ENCODE data around the gene COMT.

GRCh38 chr22:19983741-19984140 is 42.2 kb downstream of the COMT start:
- TF ChIP-seq, protein P1, sequence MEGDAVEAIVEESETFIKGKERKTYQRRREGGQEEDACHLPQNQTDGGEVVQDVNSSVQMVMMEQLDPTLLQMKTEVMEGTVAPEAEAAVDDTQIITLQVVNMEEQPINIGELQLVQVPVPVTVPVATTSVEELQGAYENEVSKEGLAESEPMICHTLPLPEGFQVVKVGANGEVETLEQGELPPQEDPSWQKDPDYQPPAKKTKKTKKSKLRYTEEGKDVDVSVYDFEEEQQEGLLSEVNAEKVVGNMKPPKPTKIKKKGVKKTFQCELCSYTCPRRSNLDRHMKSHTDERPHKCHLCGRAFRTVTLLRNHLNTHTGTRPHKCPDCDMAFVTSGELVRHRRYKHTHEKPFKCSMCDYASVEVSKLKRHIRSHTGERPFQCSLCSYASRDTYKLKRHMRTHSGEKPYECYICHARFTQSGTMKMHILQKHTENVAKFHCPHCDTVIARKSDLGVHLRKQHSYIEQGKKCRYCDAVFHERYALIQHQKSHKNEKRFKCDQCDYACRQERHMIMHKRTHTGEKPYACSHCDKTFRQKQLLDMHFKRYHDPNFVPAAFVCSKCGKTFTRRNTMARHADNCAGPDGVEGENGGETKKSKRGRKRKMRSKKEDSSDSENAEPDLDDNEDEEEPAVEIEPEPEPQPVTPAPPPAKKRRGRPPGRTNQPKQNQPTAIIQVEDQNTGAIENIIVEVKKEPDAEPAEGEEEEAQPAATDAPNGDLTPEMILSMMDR (IDR thresholded peaks at IDR 0.05), result no peak
- TF ChIP-seq EZH2 (IDR thresholded peaks at IDR 0.05), result no peak
- no peak for TF ChIP-seq EZH2phosphoT487 (IDR thresholded peaks at IDR 0.05)
